CD4-positive, alpha-beta memory T cell (primary cell): ENCODE data around the gene PHPT1. TPM values are rescaled to one million over a fixed set of nuclear protein-coding genes. Genes with fewer than 3 reads are reported as not detected.

ENCODE experiments used
- CTCF ChIA-PET: fragments of 350-600 bp; sonication (Branson Sonifier 250); formaldehyde crosslinking; loops from one replicate; lab custom pipeline; 2021; ENCODE audit warnings: inconsistent platforms; ENCODE audit not compliant: partially characterized antibody; lab: Charles Lee
- POLR2A ChIA-PET: fragments of 350-600 bp; sonication (Branson Sonifier 250); formaldehyde crosslinking; loops from one replicate; lab custom pipeline; 2021; ENCODE audit not compliant: partially characterized antibody; lab: Charles Lee
- DNase-seq, 5 donors: peaks; one replicate each; pipeline versions ENCODE4 v3.0.0 to v3.0.0-alpha.2; 2020 to 2022; ENCODE audit warnings: mixed read lengths in 1 of 5
- H3K27ac ChIP-seq: one replicate; pipeline ENCODE4 v1.7.0; 2013; ENCODE audit warnings: low read depth, low read length
- H3K27me3 ChIP-seq: 2 replicates; pipeline ENCODE4 v1.7.0; 2013; ENCODE audit warnings: mild to moderate bottlenecking, low read length, moderate library complexity; ENCODE audit not compliant: insufficient read depth
- H3K36me3 ChIP-seq: 2 replicates; pipeline ENCODE4 v1.7.0; 2013; ENCODE audit warnings: mild to moderate bottlenecking, low read length, moderate library complexity; ENCODE audit not compliant: insufficient read depth
- H3K4me1 ChIP-seq: 2 replicates; pipeline ENCODE4 v1.7.0; 2013; ENCODE audit warnings: mild to moderate bottlenecking, low read length, moderate library complexity; ENCODE audit not compliant: insufficient read depth
- H3K4me3 ChIP-seq, 2 donors: one replicate each; pipeline ENCODE4 v1.7.0; 2013; ENCODE audit warnings: low read length in 2 of 2, mild to moderate bottlenecking in 1 of 2
- H3K9me3 ChIP-seq, 2 donors: one replicate each; pipeline ENCODE4 v1.7.0; 2013; ENCODE audit warnings: low read length in 2 of 2, control low read depth in 1 of 2; ENCODE audit not compliant: control insufficient read depth in 1 of 2
- H3K27ac Mint-ChIP-seq, 7 donors: one replicate each; pipeline ENCODE4 v1.8.0; 2020 to 2021; ENCODE audit warnings: mixed read lengths in 7 of 7, mild to moderate bottlenecking in 6 of 7, inconsistent platforms in 3 of 7, moderate library complexity in 3 of 7
- H3K27me3 Mint-ChIP-seq, 2 donors: one replicate each; pipeline ENCODE4 v1.8.0; 2020 to 2021; ENCODE audit warnings: mixed read lengths in 2 of 2
- H3K36me3 Mint-ChIP-seq, 2 donors: one replicate each; pipeline ENCODE4 v1.8.0; 2020 to 2021; ENCODE audit warnings: mixed read lengths in 2 of 2, inconsistent platforms in 1 of 2, mild to moderate bottlenecking in 1 of 2
- H3K4me1 Mint-ChIP-seq, 4 donors: one replicate each; pipeline ENCODE4 v1.8.0; 2020 to 2021; ENCODE audit warnings: mixed read lengths in 4 of 4, mild to moderate bottlenecking in 1 of 4
- H3K4me3 Mint-ChIP-seq, 8 donors: one replicate each; pipeline ENCODE4 v1.8.0; 2020 to 2021; ENCODE audit warnings: mixed read lengths in 8 of 8, mild to moderate bottlenecking in 7 of 8, moderate library complexity in 6 of 8, inconsistent platforms in 3 of 8
- H3K9me3 Mint-ChIP-seq, 8 donors: one replicate each; pipeline ENCODE4 v1.8.0; 2020 to 2021; ENCODE audit warnings: mixed read lengths in 8 of 8, mild to moderate bottlenecking in 5 of 8, inconsistent platforms in 3 of 8, moderate library complexity in 1 of 8
- intact Hi-C: fragments of 100-400 bp; cut with micrococcal nuclease; formaldehyde crosslinking; loops from one replicate; pipeline ENCODE4 v1.15.1; 2023
- polyA plus RNA-seq, 2 donors: library from polyadenylated mRNA; unstranded; fragments of 300-500 nt; fragmentation: Illumina TruSeq; gene quantifications; one replicate each; pipeline ENCODE4 v1.2.3, GENCODE V29; 2021
- total RNA-seq, 2 experiments: library from RNA; stranded (reverse); gene quantifications; one replicate each; pipeline ENCODE4 v1.2.3, GENCODE V29; 2021

Gene PHPT1
- total and polyA plus RNA-seq, 4 experiments from 2014 or later: 41.3 to 94.0 (median 65.5) TPM

DNA sequence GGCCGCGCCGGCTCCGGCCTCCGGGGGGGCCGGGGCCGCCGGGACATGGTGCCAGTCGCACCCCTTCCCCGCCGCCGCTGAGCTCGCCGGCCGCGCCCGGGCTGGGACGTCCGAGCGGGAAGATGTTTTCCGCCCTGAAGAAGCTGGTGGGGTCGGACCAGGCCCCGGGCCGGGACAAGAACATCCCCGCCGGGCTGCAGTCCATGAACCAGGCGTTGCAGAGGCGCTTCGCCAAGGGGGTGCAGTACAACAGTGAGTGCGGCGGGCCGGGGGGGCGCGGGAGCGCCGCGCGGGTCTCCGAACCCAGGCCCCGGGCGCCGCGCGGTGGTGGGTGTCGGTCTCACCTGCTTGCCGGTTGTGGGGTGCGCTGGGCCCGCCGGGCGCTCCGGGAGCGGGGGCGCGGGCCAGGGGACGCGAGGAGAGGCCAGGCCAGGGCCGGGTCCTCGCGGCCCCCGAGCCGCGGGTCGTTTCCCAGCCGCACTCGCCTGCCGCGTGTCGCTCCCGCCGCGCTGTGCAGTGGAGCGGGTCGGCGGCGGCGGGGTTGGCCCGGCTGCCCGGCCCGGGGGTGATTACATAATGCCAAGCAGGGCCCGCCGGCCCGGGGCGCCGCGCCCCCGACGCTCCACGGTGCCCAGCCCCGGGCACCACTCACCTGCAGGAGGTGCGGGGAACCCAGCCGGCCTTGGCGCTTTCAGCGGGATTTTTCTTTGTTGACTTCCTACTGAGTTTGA is 41.0 kb upstream of the PHPT1 start:
- no peaks in the 10 kb centered on the region for H3K36me3 ChIP-seq
- H3K27ac ChIP-seq: peak overlapping the region; percentile 83
- H3K4me3 Mint-ChIP-seq: peak overlapping the region; percentile 80 to 88 (median 86)
- ChIA-PET POLR2A (interaction anchor here (0.7 to 5.1 kb wide), 24 partner anchors 9 to 448 kb away, joined by 3 to 38 read pairs (median 5); partner anchors contain the start of genes ABCA2, CCDC183, FBXW5 and FUT7), CTCF (interaction anchor here (2.0 to 2.8 kb wide), 2 partner anchors 16 to 34 kb away, joined by 5 to 11 read pairs; partner anchors contain the start of gene AJM1)
- no peaks in the 10 kb centered on the region for H3K9me3 ChIP-seq
- H3K27ac Mint-ChIP-seq: peak overlapping the region; percentile 35 to 87 (median 78)
- intact Hi-C loops: loop anchor here (5.0 kb wide), 1 partner anchor 34 kb away; the partner anchor contains the start of gene AJM1
- H3K4me1 Mint-ChIP-seq: peaks cover 15 to 53% (median 37%) of the 10 kb centered on the region in 4 donors
- no peaks in the 10 kb centered on the region for H3K27me3 ChIP-seq
- peak overlapping the region; percentile 61 to 65 for H3K4me3 ChIP-seq
- H3K9me3 Mint-ChIP-seq: no peaks in the 10 kb centered on the region
- peaks cover 3 to 22% of the 10 kb centered on the region in 2 donors for H3K36me3 Mint-ChIP-seq
- DNase-seq: peak in 2 of 5 donors; percentile 49 to 59
- no peaks in the 10 kb centered on the region for H3K27me3 Mint-ChIP-seq
- peaks cover 45% of the 10 kb centered on the region for H3K4me1 ChIP-seq

DNA sequence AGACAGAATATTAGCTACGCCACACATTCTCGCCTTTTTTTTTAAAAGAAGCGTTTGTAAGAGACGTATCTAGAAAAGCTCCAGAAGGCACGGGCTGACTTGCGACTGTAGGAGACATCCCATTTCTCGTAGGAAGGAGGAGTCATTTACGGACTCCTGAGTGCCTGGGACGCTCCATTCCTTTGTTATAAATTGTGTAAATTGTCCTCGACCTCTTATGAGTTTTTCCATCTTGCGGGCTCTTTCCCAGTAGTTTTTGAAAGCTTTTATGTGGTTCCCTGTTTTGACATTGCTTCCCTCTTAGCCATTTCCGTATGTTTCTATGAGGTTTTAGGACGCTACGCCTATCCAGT is 40.4 kb upstream of the PHPT1 start:
- Histone ChIP-seq H3K9me3 (no peaks in the 10 kb centered on the region), H3K27me3 (no peaks in the 10 kb centered on the region), H3K4me1 (peaks cover 45% of the 10 kb centered on the region), H3K27ac (peak overlapping the region; percentile 83), H3K4me3 (peak overlapping the region; percentile 61 to 65), H3K36me3 (no peaks in the 10 kb centered on the region)
- H3K4me3 Mint-ChIP-seq: peak overlapping the region; percentile 79 to 87 (median 84)
- intact Hi-C loops: loop anchor here (5.0 kb wide), 1 partner anchor 34 kb away; the partner anchor contains the start of gene AJM1
- POLR2A ChIA-PET: interaction anchor here (0.8 to 5.1 kb wide), 9 partner anchors 9 to 432 kb away, joined by 3 to 28 read pairs (median 12); partner anchors contain the start of genes ABCA2, FBXW5 and TUBB4B
- peak overlapping the region; percentile 35 to 87 (median 75) for H3K27ac Mint-ChIP-seq
- no peaks in the 10 kb centered on the region for H3K27me3 Mint-ChIP-seq
- CTCF ChIA-PET: interaction anchor here (1.8 to 2.8 kb wide), 3 partner anchors 16 to 220 kb away, joined by 5 to 11 read pairs (median 6); partner anchors contain the start of gene AJM1
- peaks cover 4 to 24% of the 10 kb centered on the region in 2 donors for H3K36me3 Mint-ChIP-seq
- peak in 1 of 5 donors; percentile 25 for DNase-seq
- H3K4me1 Mint-ChIP-seq: peaks cover 15 to 58% (median 41%) of the 10 kb centered on the region in 4 donors
- H3K9me3 Mint-ChIP-seq: no peaks in the 10 kb centered on the region

DNA sequence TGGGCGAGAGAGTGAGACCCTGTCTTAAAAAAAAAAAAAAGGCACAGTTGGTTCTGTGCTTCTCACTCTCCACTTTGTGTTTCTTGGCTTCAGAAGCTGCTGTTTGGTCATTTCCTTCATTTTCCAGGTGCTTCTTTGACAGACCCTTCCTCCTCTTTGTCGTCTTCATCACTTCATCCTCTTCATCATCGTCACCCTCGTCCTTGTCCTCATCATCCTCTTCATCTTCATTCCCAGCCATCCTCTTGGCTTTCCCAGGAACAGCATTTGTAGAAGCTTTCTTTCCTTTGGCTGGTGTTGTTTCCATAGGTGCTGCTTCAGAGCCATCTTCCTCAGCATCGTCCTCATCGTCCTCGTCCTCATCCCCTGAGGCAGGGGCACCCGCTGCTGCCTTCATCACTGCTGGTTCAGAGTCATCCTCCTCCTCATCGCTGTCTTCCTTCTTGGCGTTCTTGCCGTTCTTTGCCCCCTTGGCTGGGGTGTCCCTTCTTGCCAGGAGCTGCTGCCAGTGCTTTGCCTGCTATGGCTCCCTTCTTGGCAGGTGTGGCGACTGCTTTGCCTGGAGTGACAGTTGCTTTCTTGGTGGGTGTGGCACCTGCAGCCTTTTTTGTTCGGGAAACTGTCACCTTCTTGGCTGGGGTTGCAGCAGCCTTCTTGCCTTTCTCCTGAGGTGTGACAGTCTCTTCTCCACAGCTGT is 34.3 kb upstream of the PHPT1 start:
- Mint-ChIP-seq H3K36me3 (peaks cover 15 to 20% of the 10 kb centered on the region in 2 donors), H3K4me1 (peaks cover 17 to 45% (median 26%) of the 10 kb centered on the region in 4 donors), H3K4me3 (peak overlapping the region in 1 of 8 donors; percentile 69), H3K27ac (peak overlapping the region in 1 of 7 donors; percentile 33), H3K9me3 (no peaks in the 10 kb centered on the region), H3K27me3 (no peaks in the 10 kb centered on the region)
- peaks cover 17% of the 10 kb centered on the region for H3K4me1 ChIP-seq
- H3K9me3 ChIP-seq: no peaks in the 10 kb centered on the region
- H3K4me3 ChIP-seq: no peak overlapping the region
- ChIA-PET POLR2A (interaction anchor here (0.6 to 1.3 kb wide), 2 partner anchors 21 to 23 kb away, joined by 3 read pairs; no protein-coding TSS in a partner anchor), CTCF (interaction anchor here (1.1 to 2.1 kb wide), 2 partner anchors 23 to 28 kb away, joined by 4 to 5 read pairs; partner anchors contain the start of gene AJM1)
- no peak for DNase-seq
- no peaks in the 10 kb centered on the region for H3K36me3 ChIP-seq
- no peaks in the 10 kb centered on the region for H3K27me3 ChIP-seq
- no peak overlapping the region for H3K27ac ChIP-seq
- intact Hi-C loops: no loop called here

DNA sequence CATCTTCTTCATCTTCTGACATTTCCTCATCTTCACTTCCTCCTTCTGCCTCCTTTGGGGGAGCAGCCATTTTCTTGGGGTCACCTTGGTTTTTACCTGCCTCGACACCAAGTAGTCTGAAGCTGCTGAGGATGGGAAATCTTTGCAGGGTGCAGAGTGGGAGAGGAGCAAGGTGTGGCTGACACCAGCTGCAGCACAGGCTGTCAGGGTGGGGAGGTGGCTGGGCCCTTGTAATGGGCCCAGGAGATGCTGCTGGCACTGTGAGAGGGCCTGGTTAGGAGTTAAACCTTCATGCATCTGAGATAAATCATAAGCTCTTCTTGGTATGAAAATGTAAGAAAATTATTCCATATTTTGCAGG is 33.8 kb upstream of the PHPT1 start:
- POLR2A ChIA-PET: interaction anchor here (0.6 to 1.4 kb wide), 2 partner anchors 9 to 25 kb away, joined by 3 to 6 read pairs; no protein-coding TSS in a partner anchor
- H3K4me3 Mint-ChIP-seq: no peak overlapping the region

DNA sequence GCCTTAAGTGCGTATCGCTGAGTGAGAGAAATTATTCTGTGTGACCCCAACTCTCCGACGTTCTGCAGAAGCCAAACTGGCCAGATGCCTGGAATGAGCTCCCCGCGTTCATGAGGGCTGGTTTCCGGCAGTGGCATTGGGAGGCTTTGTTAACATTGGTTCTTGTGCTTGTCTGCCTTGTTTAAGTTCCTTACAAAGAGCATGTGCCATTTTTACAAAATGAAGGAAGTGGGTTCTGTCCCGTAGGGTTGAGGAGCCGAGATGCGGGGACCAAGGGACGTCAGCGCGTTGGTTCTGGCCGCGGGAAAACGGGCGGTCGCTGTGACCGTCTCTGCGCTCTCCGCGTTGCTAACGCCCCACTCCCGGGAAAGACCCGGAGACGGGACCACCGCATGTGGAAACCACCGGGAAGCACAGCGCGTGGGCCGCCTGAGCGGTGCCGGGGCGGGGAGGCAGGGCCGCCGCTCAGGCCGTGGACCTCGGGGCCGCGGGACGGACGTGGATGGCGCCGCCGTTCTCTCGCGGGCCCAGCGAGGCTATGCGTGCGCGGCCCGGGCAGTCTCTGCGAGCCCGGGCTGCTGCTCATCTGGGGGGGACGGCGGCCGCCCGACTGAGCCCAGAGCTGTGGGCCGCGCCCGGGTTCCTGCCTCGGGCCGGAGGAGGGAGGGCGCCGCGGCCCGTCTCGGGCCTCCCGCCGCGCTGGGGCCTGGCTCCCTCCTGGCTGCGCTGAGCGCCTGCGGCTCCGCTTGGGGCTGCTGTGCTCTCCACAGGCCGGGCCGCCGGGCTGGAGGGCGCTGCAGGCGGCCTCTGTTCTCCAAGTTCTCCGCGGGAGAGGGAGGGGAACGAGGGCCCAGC is 28.0 kb upstream of the PHPT1 start:
- no peaks in the 10 kb centered on the region for H3K4me1 ChIP-seq
- intact Hi-C loops: no loop called here
- H3K36me3 ChIP-seq: no peaks in the 10 kb centered on the region
- CTCF ChIA-PET: interaction anchor here (1.1 to 1.5 kb wide), 2 partner anchors 21 to 208 kb away, joined by 4 to 5 read pairs; partner anchors contain the start of gene AJM1
- POLR2A ChIA-PET: no interaction called here
- Mint-ChIP-seq H3K4me3 (no peak overlapping the region), H3K4me1 (peaks cover 3 to 12% (median 6%) of the 10 kb centered on the region in 4 donors), H3K27me3 (no peaks in the 10 kb centered on the region), H3K36me3 (peaks cover 3 to 15% of the 10 kb centered on the region in 2 donors), H3K27ac (no peak overlapping the region), H3K9me3 (no peaks in the 10 kb centered on the region)
- no peak overlapping the region for H3K4me3 ChIP-seq
- DNase-seq: no peak
- H3K27ac ChIP-seq: no peak overlapping the region
- no peaks in the 10 kb centered on the region for H3K9me3 ChIP-seq
- no peaks in the 10 kb centered on the region for H3K27me3 ChIP-seq

More for the DNA sequence above, 33.8 kb upstream of the PHPT1 start:
- no peaks in the 10 kb centered on the region for H3K27me3 Mint-ChIP-seq
- no peak overlapping the region for H3K27ac ChIP-seq
- intact Hi-C loops: no loop called here
- no peak overlapping the region for H3K4me3 ChIP-seq
- H3K4me1 ChIP-seq: peaks cover 12% of the 10 kb centered on the region
- CTCF ChIA-PET: interaction anchor here (1.1 to 2.1 kb wide), 2 partner anchors 23 to 27 kb away, joined by 4 to 5 read pairs; partner anchors contain the start of gene AJM1
- no peaks in the 10 kb centered on the region for H3K36me3 ChIP-seq
- H3K27me3 ChIP-seq: no peaks in the 10 kb centered on the region
- H3K27ac Mint-ChIP-seq: peak overlapping the region in 1 of 7 donors; percentile 12
- H3K9me3 ChIP-seq: no peaks in the 10 kb centered on the region
- DNase-seq: no peak
- peaks cover 16 to 41% (median 23%) of the 10 kb centered on the region in 4 donors for H3K4me1 Mint-ChIP-seq
- H3K36me3 Mint-ChIP-seq: peaks cover 15 to 18% of the 10 kb centered on the region in 2 donors
- no peaks in the 10 kb centered on the region for H3K9me3 Mint-ChIP-seq

DNA sequence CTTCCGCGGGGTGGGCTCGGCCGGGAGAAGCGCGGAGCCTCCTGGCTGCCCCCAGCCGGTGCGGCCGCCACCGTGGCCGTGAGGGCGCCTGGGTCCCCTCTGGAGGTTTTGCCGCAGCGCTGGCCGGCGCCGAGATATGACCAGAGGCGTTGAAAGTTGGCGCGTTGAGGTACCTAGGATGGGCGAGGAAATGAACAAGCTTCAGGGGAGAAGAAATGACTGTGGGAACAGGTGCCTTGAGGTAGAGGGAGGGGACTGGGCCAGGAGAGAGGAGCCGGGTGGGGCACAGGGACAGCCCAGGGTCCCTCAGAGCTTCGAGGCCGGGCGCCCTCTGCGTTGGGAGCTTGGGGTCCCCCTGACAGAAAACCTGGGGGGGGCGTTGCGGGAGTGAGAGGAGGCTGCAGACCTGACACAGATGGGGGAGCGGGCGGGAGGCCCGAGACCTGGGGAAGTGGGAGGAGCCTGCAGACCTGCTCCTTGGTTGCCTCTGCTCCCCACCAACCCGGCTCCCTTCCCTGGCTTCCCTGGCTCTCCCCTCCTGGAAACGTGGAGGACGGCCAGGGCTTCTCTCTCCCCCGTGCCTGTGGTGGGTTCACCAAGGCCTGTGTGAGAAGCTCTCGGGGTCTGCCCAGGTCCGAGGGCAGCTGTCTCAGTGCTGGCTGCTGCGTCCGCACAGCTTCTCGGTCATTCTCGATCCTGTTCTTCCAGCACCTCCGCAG is 27.2 kb upstream of the PHPT1 start:
- H3K27ac ChIP-seq: no peak overlapping the region
- H3K9me3 ChIP-seq: no peaks in the 10 kb centered on the region
- CTCF ChIA-PET: interaction anchor here (1.3 kb wide), 1 partner anchor 214 kb away, joined by 3 read pairs; no protein-coding TSS in a partner anchor
- H3K27me3 ChIP-seq: no peaks in the 10 kb centered on the region
- Mint-ChIP-seq H3K27me3 (no peaks in the 10 kb centered on the region), H3K27ac (no peak overlapping the region), H3K36me3 (peaks cover 3 to 11% of the 10 kb centered on the region in 2 donors), H3K9me3 (no peaks in the 10 kb centered on the region), H3K4me3 (no peak overlapping the region), H3K4me1 (peaks cover 2 to 12% (median 5%) of the 10 kb centered on the region in 4 donors)
- POLR2A ChIA-PET: no interaction called here
- DNase-seq: no peak
- intact Hi-C loops: no loop called here
- no peaks in the 10 kb centered on the region for H3K4me1 ChIP-seq
- no peak overlapping the region for H3K4me3 ChIP-seq
- H3K36me3 ChIP-seq: no peaks in the 10 kb centered on the region
